Suprapubic skin (tissue), 4 donors: ENCODE measurements around the gene ANKRD65.

Experiments used
- CTCF ChIP-seq, 2 donors: fragments of 200-600 bp in 1 of 2; fragments of 450-650 bp in 1 of 2; sonication (generic) in 1 of 2; IDR thresholded peaks; one replicate each; pipeline ENCODE4 v1.5.1; 2016 to 2019; ENCODE audit warnings: antibody characterized with exemption in 2 of 2, mild to moderate bottlenecking in 1 of 2, moderate library complexity in 1 of 2
- POLR2A ChIP-seq, 2 donors: fragments of 450-650 bp; IDR thresholded peaks; one replicate each; pipeline ENCODE4 v1.6.1; 2017; ENCODE audit warnings: antibody characterized with exemption in 2 of 2, mild to moderate bottlenecking in 2 of 2, moderate library complexity in 2 of 2
- POLR2AphosphoS5 ChIP-seq, 3 donors: sonication (generic); formaldehyde crosslinking; IDR thresholded peaks; one replicate each; pipeline ENCODE4 v1.6.1; 2017; ENCODE audit warnings: antibody characterized with exemption in 3 of 3

- TF ChIP-seq POLR2AphosphoS5 (IDR thresholded peaks at IDR 0.05) (no peak), CTCF (IDR thresholded peaks at IDR 0.05) (no peak), POLR2A (IDR thresholded peaks at IDR 0.05) (no peak)
These were observed 27.0 kb downstream of the ANKRD65 start for GRCh38 chr1:1394116-1394515.
